GM23338 (cell line): ENCODE results near the gene PDE3B. TPM values are rescaled to one million over a fixed set of nuclear protein-coding genes. Genes with fewer than 3 reads are reported as not detected.

Experiments
- ATAC-seq: fragments of 200-7000 bp; cut with Tn5 transposase; 3 replicates; pipeline ENCODE4 v1.9.1; 2020
- DNase-seq: peaks from one replicate; pipeline ENCODE4 v3.0.0-alpha.2; 2015; ENCODE audit warnings: low spot score
- H2AFZ ChIP-seq: fragments of 200-600 bp; sonication (generic); 2 replicates; pipeline ENCODE4 v1.8.0; 2016; ENCODE audit warnings: antibody characterized with exemption, mild to moderate bottlenecking, moderate library complexity
- H3F3A ChIP-seq: fragments of 200-600 bp; sonication (generic); replicated peaks from 2 replicates; pipeline ENCODE4 v1.8.0; 2017; ENCODE audit warnings: antibody characterized with exemption, mixed run types, low read depth
- H3K27ac ChIP-seq: fragments of 200-600 bp; sonication (generic); 2 replicates; pipeline ENCODE4 v1.6.1; 2016; ENCODE audit warnings: low read depth
- H3K27me3 ChIP-seq: fragments of 200-600 bp; sonication (generic); 2 replicates; pipeline ENCODE4 v1.8.0; 2016; ENCODE audit warnings: mild to moderate bottlenecking, mixed run types, moderate library complexity; ENCODE audit not compliant: insufficient read depth
- H3K36me3 ChIP-seq: fragments of 200-600 bp; sonication (generic); 2 replicates; pipeline ENCODE4 v1.8.0; 2016; ENCODE audit warnings: mild to moderate bottlenecking; ENCODE audit not compliant: insufficient read depth
- H3K4me1 ChIP-seq: fragments of 200-600 bp; sonication (generic); 2 replicates; pipeline ENCODE4 v1.8.0; 2016; ENCODE audit warnings: mild to moderate bottlenecking, moderate library complexity; ENCODE audit not compliant: insufficient read depth
- H3K4me2 ChIP-seq: fragments of 200-600 bp; sonication (generic); 2 replicates; pipeline ENCODE4 v1.7.1; 2017; ENCODE audit warnings: mixed run types
- H3K4me3 ChIP-seq: fragments of 200-600 bp; sonication (generic); 2 replicates; pipeline ENCODE4 v1.6.1; 2016; ENCODE audit warnings: mixed run types
- H3K79me2 ChIP-seq: fragments of 200-600 bp; sonication (generic); replicated peaks from 2 replicates; pipeline ENCODE4 v1.8.0; 2017; ENCODE audit warnings: mild to moderate bottlenecking; ENCODE audit not compliant: insufficient read depth
- H3K9me2 ChIP-seq: fragments of 200-600 bp; sonication (generic); 2 replicates; pipeline ENCODE4 v1.8.0; 2017; ENCODE audit not compliant: insufficient read depth
- H4K20me1 ChIP-seq: fragments of 200-600 bp; sonication (generic); replicated peaks from 2 replicates; pipeline ENCODE4 v1.8.0; 2017; ENCODE audit warnings: mild to moderate bottlenecking; ENCODE audit not compliant: insufficient read depth
- H3K27ac Mint-ChIP-seq: 2 replicates; pipeline ENCODE4 v1.8.0; 2020; ENCODE audit warnings: inconsistent platforms, mild to moderate bottlenecking, moderate library complexity, mixed read lengths
- H3K27me3 Mint-ChIP-seq: 3 replicates; pipeline ENCODE4 v1.8.0; 2022; ENCODE audit warnings: low read depth, mild to moderate bottlenecking, moderate library complexity, mixed read lengths, inconsistent platforms; ENCODE audit not compliant: insufficient read depth, poor library complexity
- H3K36me3 Mint-ChIP-seq: 3 replicates; pipeline ENCODE4 v1.8.0; 2021; ENCODE audit warnings: low read depth, mild to moderate bottlenecking, inconsistent platforms, moderate library complexity, mixed read lengths
- H3K4me1 Mint-ChIP-seq: 3 replicates; pipeline ENCODE4 v1.8.0; 2020; ENCODE audit warnings: mild to moderate bottlenecking, inconsistent platforms, mixed read lengths
- H3K4me3 Mint-ChIP-seq: 3 replicates; pipeline ENCODE4 v1.8.0; 2021; ENCODE audit warnings: moderate library complexity, mild to moderate bottlenecking, inconsistent platforms, mixed read lengths
- H3K9me3 Mint-ChIP-seq: 3 replicates; pipeline ENCODE4 v1.8.0; 2020; ENCODE audit warnings: moderate library complexity, mild to moderate bottlenecking, inconsistent platforms, mixed read lengths
- CREB1 ChIP-seq: fragments of 250-450 bp; sonication (Bioruptor Pico); IDR thresholded peaks from 2 replicates; pipeline ENCODE4 v1.5.0; 2020; ENCODE audit warnings: low read depth, mild to moderate bottlenecking, moderate library complexity
- EZH2 ChIP-seq: fragments of 200-600 bp; sonication (generic); IDR thresholded peaks from one replicate; pipeline ENCODE4 v1.8.0; 2017; ENCODE audit warnings: antibody characterized with exemption, mild to moderate bottlenecking, low read depth; ENCODE audit not compliant: unreplicated experiment
- JUNB ChIP-seq: IDR thresholded peaks from one replicate; pipeline ENCODE4 v1.6.1; 2016; ENCODE audit warnings: antibody characterized with exemption; ENCODE audit not compliant: unreplicated experiment
- NANOG ChIP-seq: IDR thresholded peaks from 2 replicates; pipeline ENCODE4 v1.6.1; 2016; ENCODE audit warnings: antibody characterized with exemption, borderline replicate concordance
- polyA plus RNA-seq: library from polyadenylated mRNA; unstranded; fragments of >200 nt; fragmentation: Nextera tagmentation; extraction: Ambion mirVana; gene quantifications from 2 replicates; pipeline ENCODE4 v1.2.1, GENCODE V29; 2016
- total RNA-seq: library from RNA; depleted of rRNA; stranded (reverse); fragments of >200 nt; shearing (Covaris generic); gene quantifications from 2 replicates; pipeline ENCODE4 v1.2.3, GENCODE V29; 2014
- TF ChIP-seq, protein P1 (sequence below): fragments of 250-450 bp; sonication (Bioruptor Pico); IDR thresholded peaks from 2 replicates; pipeline ENCODE4 v1.5.0; 2020; ENCODE audit warnings: mild to moderate bottlenecking, moderate library complexity
- TF ChIP-seq, protein P2 (sequence below): IDR thresholded peaks from one replicate; pipeline ENCODE4 v1.6.1; 2018; ENCODE audit warnings: antibody characterized with exemption; ENCODE audit not compliant: unreplicated experiment

Gene PDE3B
- total and polyA plus RNA-seq, 2 experiments from 2014 or later: 4.3 to 21.3 TPM

DNA sequence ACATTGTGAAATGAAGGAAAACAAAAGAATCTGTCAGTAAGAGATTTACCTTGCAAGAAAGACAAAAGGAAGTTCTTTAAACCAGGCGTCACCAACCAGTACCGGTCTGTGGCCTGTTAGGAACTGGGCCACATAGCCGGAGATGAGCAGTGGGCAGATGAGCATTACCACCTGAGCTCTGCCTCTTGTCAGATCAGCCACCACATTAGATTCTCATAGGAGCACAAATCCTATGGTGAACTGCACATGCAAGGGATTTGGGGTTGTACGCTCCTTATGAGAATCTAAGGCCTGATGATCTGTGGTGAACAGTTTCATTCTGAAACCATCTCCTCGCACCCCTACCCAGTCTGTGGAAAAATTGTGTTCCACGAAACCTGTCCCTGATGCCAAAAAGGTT is 140.2 kb downstream of the PDE3B start (continued):
- TF ChIP-seq, protein P1, sequence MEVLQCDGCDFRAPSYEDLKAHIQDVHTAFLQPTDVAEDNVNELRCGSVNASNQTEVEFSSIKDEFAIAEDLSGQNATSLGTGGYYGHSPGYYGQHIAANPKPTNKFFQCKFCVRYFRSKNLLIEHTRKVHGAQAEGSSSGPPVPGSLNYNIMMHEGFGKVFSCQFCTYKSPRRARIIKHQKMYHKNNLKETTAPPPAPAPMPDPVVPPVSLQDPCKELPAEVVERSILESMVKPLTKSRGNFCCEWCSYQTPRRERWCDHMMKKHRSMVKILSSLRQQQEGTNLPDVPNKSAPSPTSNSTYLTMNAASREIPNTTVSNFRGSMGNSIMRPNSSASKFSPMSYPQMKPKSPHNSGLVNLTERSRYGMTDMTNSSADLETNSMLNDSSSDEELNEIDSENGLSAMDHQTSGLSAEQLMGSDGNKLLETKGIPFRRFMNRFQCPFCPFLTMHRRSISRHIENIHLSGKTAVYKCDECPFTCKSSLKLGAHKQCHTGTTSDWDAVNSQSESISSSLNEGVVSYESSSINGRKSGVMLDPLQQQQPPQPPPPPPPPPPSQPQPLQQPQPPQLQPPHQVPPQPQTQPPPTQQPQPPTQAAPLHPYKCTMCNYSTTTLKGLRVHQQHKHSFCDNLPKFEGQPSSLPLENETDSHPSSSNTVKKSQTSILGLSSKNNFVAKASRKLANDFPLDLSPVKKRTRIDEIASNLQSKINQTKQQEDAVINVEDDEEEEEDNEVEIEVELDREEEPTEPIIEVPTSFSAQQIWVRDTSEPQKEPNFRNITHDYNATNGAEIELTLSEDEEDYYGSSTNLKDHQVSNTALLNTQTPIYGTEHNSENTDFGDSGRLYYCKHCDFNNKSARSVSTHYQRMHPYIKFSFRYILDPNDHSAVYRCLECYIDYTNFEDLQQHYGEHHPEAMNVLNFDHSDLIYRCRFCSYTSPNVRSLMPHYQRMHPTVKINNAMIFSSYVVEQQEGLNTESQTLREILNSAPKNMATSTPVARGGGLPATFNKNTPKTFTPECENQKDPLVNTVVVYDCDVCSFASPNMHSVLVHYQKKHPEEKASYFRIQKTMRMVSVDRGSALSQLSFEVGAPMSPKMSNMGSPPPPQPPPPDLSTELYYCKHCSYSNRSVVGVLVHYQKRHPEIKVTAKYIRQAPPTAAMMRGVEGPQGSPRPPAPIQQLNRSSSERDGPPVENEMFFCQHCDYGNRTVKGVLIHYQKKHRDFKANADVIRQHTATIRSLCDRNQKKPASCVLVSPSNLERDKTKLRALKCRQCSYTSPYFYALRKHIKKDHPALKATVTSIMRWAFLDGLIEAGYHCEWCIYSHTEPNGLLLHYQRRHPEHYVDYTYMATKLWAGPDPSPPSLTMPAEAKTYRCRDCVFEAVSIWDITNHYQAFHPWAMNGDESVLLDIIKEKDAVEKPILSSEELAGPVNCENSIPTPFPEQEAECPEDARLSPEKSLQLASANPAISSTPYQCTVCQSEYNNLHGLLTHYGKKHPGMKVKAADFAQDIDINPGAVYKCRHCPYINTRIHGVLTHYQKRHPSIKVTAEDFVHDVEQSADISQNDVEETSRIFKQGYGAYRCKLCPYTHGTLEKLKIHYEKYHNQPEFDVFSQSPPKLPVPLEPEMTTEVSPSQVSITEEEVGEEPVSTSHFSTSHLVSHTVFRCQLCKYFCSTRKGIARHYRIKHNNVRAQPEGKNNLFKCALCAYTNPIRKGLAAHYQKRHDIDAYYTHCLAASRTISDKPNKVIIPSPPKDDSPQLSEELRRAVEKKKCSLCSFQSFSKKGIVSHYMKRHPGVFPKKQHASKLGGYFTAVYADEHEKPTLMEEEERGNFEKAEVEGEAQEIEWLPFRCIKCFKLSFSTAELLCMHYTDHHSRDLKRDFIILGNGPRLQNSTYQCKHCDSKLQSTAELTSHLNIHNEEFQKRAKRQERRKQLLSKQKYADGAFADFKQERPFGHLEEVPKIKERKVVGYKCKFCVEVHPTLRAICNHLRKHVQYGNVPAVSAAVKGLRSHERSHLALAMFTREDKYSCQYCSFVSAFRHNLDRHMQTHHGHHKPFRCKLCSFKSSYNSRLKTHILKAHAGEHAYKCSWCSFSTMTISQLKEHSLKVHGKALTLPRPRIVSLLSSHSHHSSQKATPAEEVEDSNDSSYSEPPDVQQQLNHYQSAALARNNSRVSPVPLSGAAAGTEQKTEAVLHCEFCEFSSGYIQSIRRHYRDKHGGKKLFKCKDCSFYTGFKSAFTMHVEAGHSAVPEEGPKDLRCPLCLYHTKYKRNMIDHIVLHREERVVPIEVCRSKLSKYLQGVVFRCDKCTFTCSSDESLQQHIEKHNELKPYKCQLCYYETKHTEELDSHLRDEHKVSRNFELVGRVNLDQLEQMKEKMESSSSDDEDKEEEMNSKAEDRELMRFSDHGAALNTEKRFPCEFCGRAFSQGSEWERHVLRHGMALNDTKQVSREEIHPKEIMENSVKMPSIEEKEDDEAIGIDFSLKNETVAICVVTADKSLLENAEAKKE (CRISPR knock-in tag): no peak
- TF ChIP-seq CREB1 (CRISPR knock-in tag) (no peak), JUNB (no peak), EZH2 (no peak)
- TF ChIP-seq, protein P2, sequence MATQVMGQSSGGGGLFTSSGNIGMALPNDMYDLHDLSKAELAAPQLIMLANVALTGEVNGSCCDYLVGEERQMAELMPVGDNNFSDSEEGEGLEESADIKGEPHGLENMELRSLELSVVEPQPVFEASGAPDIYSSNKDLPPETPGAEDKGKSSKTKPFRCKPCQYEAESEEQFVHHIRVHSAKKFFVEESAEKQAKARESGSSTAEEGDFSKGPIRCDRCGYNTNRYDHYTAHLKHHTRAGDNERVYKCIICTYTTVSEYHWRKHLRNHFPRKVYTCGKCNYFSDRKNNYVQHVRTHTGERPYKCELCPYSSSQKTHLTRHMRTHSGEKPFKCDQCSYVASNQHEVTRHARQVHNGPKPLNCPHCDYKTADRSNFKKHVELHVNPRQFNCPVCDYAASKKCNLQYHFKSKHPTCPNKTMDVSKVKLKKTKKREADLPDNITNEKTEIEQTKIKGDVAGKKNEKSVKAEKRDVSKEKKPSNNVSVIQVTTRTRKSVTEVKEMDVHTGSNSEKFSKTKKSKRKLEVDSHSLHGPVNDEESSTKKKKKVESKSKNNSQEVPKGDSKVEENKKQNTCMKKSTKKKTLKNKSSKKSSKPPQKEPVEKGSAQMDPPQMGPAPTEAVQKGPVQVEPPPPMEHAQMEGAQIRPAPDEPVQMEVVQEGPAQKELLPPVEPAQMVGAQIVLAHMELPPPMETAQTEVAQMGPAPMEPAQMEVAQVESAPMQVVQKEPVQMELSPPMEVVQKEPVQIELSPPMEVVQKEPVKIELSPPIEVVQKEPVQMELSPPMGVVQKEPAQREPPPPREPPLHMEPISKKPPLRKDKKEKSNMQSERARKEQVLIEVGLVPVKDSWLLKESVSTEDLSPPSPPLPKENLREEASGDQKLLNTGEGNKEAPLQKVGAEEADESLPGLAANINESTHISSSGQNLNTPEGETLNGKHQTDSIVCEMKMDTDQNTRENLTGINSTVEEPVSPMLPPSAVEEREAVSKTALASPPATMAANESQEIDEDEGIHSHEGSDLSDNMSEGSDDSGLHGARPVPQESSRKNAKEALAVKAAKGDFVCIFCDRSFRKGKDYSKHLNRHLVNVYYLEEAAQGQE: no peak

DNA sequence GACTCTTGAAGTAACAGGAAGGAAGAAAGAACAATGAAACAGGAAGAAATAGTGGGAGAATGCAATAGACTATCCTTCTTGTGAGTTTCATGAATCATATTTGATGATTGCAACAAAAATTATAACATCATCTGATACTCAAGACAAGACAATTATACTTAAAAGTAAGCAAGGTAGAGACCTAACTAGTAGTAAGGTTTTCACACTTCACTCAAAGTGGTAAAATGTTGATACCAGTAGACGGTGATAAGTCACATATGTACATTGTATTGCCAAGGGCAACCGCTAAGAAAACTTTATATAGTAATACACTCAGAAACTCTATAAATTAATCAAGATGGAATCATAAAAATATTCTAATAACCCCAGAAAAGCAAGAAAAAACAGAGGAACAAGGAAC is 140.6 kb downstream of the PDE3B start:
- H3K4me3 Mint-ChIP-seq: no peak overlapping the region
- H3K9me3 Mint-ChIP-seq: peaks cover 14% of the 10 kb centered on the region
- TF ChIP-seq CREB1 (CRISPR knock-in tag) (no peak), NANOG (no peak)
- no peaks in the 10 kb centered on the region for H3K4me1 Mint-ChIP-seq
- H2AFZ ChIP-seq: no peak overlapping the region
- DNase-seq (no peak), ATAC-seq (no peak)
- peaks cover 11% of the 10 kb centered on the region; the same call in 2 of the 3 replicates for H3K36me3 Mint-ChIP-seq
- no peak overlapping the region for H3K27ac Mint-ChIP-seq
- no peaks in the 10 kb centered on the region for H3K9me2 ChIP-seq
- H3K4me2 ChIP-seq: no peak overlapping the region
- no peaks in the 10 kb centered on the region for H4K20me1 ChIP-seq
- H3K27me3 ChIP-seq: no peaks in the 10 kb centered on the region
- no peaks in the 10 kb centered on the region for H3K79me2 ChIP-seq
- H3F3A ChIP-seq: no peaks in the 10 kb centered on the region
- no peak overlapping the region for H3K4me3 ChIP-seq
- H3K4me1 ChIP-seq: no peaks in the 10 kb centered on the region
- no peak overlapping the region for H3K27ac ChIP-seq
- H3K36me3 ChIP-seq: no peaks in the 10 kb centered on the region
- H3K27me3 Mint-ChIP-seq: peaks cover 2% of the 10 kb centered on the region
